ENCODE measurements around the gene INO80.

DNA sequence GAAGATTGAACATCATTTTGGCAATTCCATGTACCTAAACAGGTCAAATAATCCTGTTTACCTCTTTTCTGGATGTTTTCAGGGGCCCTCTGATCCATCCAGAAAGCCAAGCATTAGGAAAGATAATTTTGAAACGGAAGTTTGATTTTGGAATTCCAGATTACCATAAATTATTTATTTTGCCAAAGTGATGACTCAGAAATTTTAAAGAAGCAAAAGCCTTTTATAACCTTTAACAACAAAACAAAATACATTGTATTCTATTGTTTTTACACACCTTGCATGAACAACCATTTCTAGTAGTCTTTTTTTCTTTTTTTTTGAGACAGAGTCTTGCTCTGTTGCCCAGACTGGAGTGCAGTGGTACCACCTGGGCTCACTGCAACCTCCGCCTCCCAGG, 32.0 kb upstream of the INO80 start:
- TF ChIP-seq, protein P1, sequence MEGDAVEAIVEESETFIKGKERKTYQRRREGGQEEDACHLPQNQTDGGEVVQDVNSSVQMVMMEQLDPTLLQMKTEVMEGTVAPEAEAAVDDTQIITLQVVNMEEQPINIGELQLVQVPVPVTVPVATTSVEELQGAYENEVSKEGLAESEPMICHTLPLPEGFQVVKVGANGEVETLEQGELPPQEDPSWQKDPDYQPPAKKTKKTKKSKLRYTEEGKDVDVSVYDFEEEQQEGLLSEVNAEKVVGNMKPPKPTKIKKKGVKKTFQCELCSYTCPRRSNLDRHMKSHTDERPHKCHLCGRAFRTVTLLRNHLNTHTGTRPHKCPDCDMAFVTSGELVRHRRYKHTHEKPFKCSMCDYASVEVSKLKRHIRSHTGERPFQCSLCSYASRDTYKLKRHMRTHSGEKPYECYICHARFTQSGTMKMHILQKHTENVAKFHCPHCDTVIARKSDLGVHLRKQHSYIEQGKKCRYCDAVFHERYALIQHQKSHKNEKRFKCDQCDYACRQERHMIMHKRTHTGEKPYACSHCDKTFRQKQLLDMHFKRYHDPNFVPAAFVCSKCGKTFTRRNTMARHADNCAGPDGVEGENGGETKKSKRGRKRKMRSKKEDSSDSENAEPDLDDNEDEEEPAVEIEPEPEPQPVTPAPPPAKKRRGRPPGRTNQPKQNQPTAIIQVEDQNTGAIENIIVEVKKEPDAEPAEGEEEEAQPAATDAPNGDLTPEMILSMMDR (conservative IDR thresholded peaks at IDR 0.05; ENCODE audit: low read length) = no peak
- no peak for TF ChIP-seq EZH2phosphoT487 (IDR thresholded peaks at IDR 0.05; ENCODE audit: borderline replicate concordance, low read depth, low read length)

Data from OCI-LY7 (cell line).